HCT116 (cell line): ENCODE measurements around the gene ZFP92. TPM values are rescaled to one million over a fixed set of nuclear protein-coding genes. Genes with fewer than 3 reads are reported as not detected.

ENCODE experiments used
- ATAC-seq: fragments of 200-7000 bp; cut with Tn5 transposase; 2 replicates; pipeline ENCODE4 v1.9.1; 2020; ENCODE audit warnings: mild to moderate bottlenecking, moderate library complexity
- BruUV-seq: library from RNA; stranded (reverse); fragments of 400-500 nt; replicated peaks from 2 replicates; lab custom pipeline; 2021; lab: Mats Ljungman, UMichigan
- CTCF ChIA-PET: fragments of 300-600 bp; sonication (Branson Sonifier 250); formaldehyde crosslinking; loops from one replicate; lab custom pipeline; 2021; ENCODE audit warnings: antibody characterized with exemption; lab: Charles Lee
- POLR2A ChIA-PET: fragments of 300-600, 350-600 bp; sonication (Branson Sonifier 250); formaldehyde crosslinking; loops from one replicate; lab custom pipeline; 2021; ENCODE audit warnings: antibody characterized with exemption; lab: Charles Lee
- RAD21 ChIA-PET, 2 experiments: fragments of 300-600 bp; sonication (Branson Sonifier 250); formaldehyde crosslinking; loops; one replicate each; lab custom pipeline; 2023; ENCODE audit warnings: low total read pairs in 2 of 2; ENCODE audit not compliant: uncharacterized antibody in 2 of 2, unreplicated experiment in 2 of 2, low non-redundant PET in 1 of 2; lab: Charles Lee
- DNase-seq: peaks from one replicate; pipeline ENCODE4 v3.0.0-alpha.2; 2010; ENCODE audit warnings: low read depth, low spot score
- H2AFZ ChIP-seq: fragments of 200-600 bp; shearing (Covaris generic), sonication (generic); 2 replicates; pipeline ENCODE4 v1.6.1; 2017; ENCODE audit warnings: low read depth, mixed run types, mixed read lengths, antibody characterized with exemption, low read length; ENCODE audit not compliant: poor library complexity, severe bottlenecking
- H3K27ac ChIP-seq: 2 replicates; pipeline ENCODE4 v1.5.1; 2012; ENCODE audit warnings: low read depth, low read length
- H3K27me3 ChIP-seq: fragments of 200-600 bp; sonication (generic); 2 replicates; pipeline ENCODE4 v1.6.1; 2016; ENCODE audit warnings: mixed run types, low read length, mixed read lengths; ENCODE audit not compliant: insufficient read depth
- H3K36me3 ChIP-seq, 2 experiments: fragments of 200-500 bp in 1 of 2; fragments of 200-600 bp in 1 of 2; sonication (Bioruptor generic) in 1 of 2; sonication (generic) in 1 of 2; 2 replicates each; pipeline versions ENCODE4 v1.5.1 to v1.6.1; 2014 to 2016; ENCODE audit warnings: low read length in 2 of 2, inconsistent platforms in 1 of 2, mixed read lengths in 1 of 2, mixed run types in 1 of 2; ENCODE audit not compliant: insufficient read depth in 2 of 2, control insufficient read depth in 1 of 2
- H3K4me1 ChIP-seq, 2 experiments: fragments of 200-600 bp in 1 of 2; sonication (generic) in 1 of 2; 2 replicates each; pipeline versions ENCODE4 v1.5.1 to v1.6.1; 2012 to 2017; ENCODE audit warnings: low read length in 2 of 2, inconsistent platforms in 1 of 2, mild to moderate bottlenecking in 1 of 2, mixed read lengths in 1 of 2, mixed run types in 1 of 2, moderate library complexity in 1 of 2; ENCODE audit not compliant: insufficient read depth in 2 of 2, control insufficient read depth in 1 of 2
- H3K4me2 ChIP-seq: fragments of 200-600 bp; sonication (generic); 2 replicates; pipeline ENCODE4 v1.6.1; 2017; ENCODE audit warnings: mixed run types, low read length, mixed read lengths
- H3K4me3 ChIP-seq, 2 experiments: fragments of 200-600 bp in 1 of 2; sonication (generic) in 1 of 2; replicated peaks in 1 of 2; 2 replicates each; pipeline ENCODE4 v1.5.1; 2011 to 2016; ENCODE audit warnings: low read length in 2 of 2, control low read depth in 1 of 2, low read depth in 1 of 2, mild to moderate bottlenecking in 1 of 2, mixed read lengths in 1 of 2, mixed run types in 1 of 2
- H3K79me2 ChIP-seq: fragments of 200-600 bp; sonication (generic); 2 replicates; pipeline ENCODE4 v1.6.1; 2017; ENCODE audit warnings: mild to moderate bottlenecking, mixed run types, low read length, moderate library complexity, mixed read lengths; ENCODE audit not compliant: insufficient read depth
- H3K9ac ChIP-seq: fragments of 200-600 bp; sonication (generic); 2 replicates; pipeline ENCODE4 v1.6.1; 2016; ENCODE audit warnings: low read length, mixed read lengths
- H3K9me2 ChIP-seq: fragments of 200-600 bp; sonication (generic), shearing (Covaris generic); 2 replicates; pipeline ENCODE4 v1.6.1; 2017; ENCODE audit warnings: mixed run types, mild to moderate bottlenecking, moderate library complexity; ENCODE audit not compliant: insufficient read depth
- H3K9me3 ChIP-seq, 2 experiments: fragments of 200-500 bp in 1 of 2; fragments of 200-600 bp in 1 of 2; sonication (Bioruptor generic) in 1 of 2; sonication (generic) in 1 of 2; 2 replicates each; pipeline ENCODE4 v1.6.1; 2014 to 2017; ENCODE audit warnings: low read length in 2 of 2, mixed read lengths in 2 of 2, inconsistent platforms in 1 of 2, low read depth in 1 of 2, mild to moderate bottlenecking in 1 of 2, mixed run types in 1 of 2, moderate library complexity in 1 of 2; ENCODE audit not compliant: control insufficient read depth in 1 of 2, insufficient read depth in 1 of 2
- H4K20me1 ChIP-seq: fragments of 200-600 bp; sonication (generic), shearing (Covaris generic); 2 replicates; pipeline ENCODE4 v1.6.1; 2017; ENCODE audit warnings: mixed run types, mild to moderate bottlenecking, moderate library complexity; ENCODE audit not compliant: insufficient read depth
- SIN3A ChIP-seq: IDR thresholded peaks from 2 replicates; pipeline ENCODE4 v1.6.1; 2012; ENCODE audit warnings: low read depth
- intact Hi-C: fragments of 100-400 bp; cut with micrococcal nuclease; formaldehyde crosslinking; loops from 2 replicates; pipeline ENCODE4 v1.10.0; 2022
- total RNA-seq: library from RNA; stranded (reverse); gene quantifications from one replicate; pipeline ENCODE4 v1.2.1, GENCODE V29; 2021; ENCODE audit not compliant: unreplicated experiment
- TF ChIP-seq, protein P1 (sequence below), 3 experiments: fragments of 200-600 bp in 1 of 3; sonication (generic) in 1 of 3; IDR thresholded peaks in 2 of 3; conservative IDR thresholded peaks in 1 of 3; 2 replicates each; pipeline ENCODE4 v1.5.1; 2012 to 2017; ENCODE audit warnings: low read depth in 2 of 3, low read length in 2 of 3, antibody characterized with exemption in 1 of 3, borderline replicate concordance in 1 of 3, control low read depth in 1 of 3, mild to moderate bottlenecking in 1 of 3, mixed read lengths in 1 of 3, mixed run types in 1 of 3, moderate library complexity in 1 of 3; ENCODE audit not compliant: insufficient read depth in 1 of 3

ZFP92 gene
- total RNA-seq, 1 experiment from 2014 or later: not detected

DNA sequence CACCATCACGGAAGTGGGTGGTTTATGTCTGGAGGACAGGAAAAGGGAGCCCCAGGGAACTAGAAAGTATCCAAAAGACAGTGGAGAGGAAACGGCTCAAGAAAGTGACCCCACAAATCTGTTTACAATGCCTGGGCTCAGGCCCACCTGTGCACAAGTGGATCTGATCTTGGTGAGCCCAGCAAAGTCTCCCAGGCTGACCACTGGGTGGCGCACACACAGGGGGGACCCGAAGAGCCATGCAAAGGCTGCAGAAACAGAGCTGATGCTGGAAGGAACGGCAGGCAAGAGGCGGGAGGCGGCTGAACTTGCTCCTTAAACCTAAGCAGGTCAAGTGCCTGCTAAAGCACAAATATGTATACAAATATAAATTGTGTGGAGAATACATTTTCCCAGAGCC, 49.6 kb downstream of the ZFP92 start:
- Histone ChIP-seq H2AFZ (no peak overlapping the region), H3K4me1 (no peaks in the 10 kb centered on the region), H3K9me3 (no peaks in the 10 kb centered on the region), H3K79me2 (no peaks in the 10 kb centered on the region), H3K4me2 (no peak overlapping the region), H3K4me3 (no peak overlapping the region), H3K27ac (no peak overlapping the region), H3K27me3 (no peaks in the 10 kb centered on the region), H3K36me3 (0 out of 4 replicates have a peak, but pooled peaks cover 0 to 3% of the 10 kb centered on the region in 2 experiments), H3K9ac (no peak overlapping the region), H4K20me1 (no peaks in the 10 kb centered on the region), H3K9me2 (no peaks in the 10 kb centered on the region)
- ChIA-PET CTCF (interaction anchor here (0.9 to 1.5 kb wide), 4 partner anchors 9 to 519 kb away, joined by 3 to 15 read pairs (median 4); partner anchors contain the start of gene HAUS7), RAD21 (no interaction called here), POLR2A (no interaction called here)
- BruUV-seq: no TSS peak
- TF ChIP-seq SIN3A: no peak
- TF ChIP-seq, protein P1, sequence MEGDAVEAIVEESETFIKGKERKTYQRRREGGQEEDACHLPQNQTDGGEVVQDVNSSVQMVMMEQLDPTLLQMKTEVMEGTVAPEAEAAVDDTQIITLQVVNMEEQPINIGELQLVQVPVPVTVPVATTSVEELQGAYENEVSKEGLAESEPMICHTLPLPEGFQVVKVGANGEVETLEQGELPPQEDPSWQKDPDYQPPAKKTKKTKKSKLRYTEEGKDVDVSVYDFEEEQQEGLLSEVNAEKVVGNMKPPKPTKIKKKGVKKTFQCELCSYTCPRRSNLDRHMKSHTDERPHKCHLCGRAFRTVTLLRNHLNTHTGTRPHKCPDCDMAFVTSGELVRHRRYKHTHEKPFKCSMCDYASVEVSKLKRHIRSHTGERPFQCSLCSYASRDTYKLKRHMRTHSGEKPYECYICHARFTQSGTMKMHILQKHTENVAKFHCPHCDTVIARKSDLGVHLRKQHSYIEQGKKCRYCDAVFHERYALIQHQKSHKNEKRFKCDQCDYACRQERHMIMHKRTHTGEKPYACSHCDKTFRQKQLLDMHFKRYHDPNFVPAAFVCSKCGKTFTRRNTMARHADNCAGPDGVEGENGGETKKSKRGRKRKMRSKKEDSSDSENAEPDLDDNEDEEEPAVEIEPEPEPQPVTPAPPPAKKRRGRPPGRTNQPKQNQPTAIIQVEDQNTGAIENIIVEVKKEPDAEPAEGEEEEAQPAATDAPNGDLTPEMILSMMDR (IDR thresholded peaks at IDR 0.05 in 2 of 3, conservative IDR thresholded peaks at IDR 0.05 in 1 of 3; ENCODE audit: borderline replicate concordance in 1 of 3, insufficient read depth in 1 of 3, low read depth in 2 of 3, low read length in 2 of 3): peak; percentile 30 to 63 (median 63); a peak in 5 of 6 replicates
- intact Hi-C loops: loop anchor here (1.0 kb wide), 1 partner anchor 46 kb away; no protein-coding TSS in a partner anchor
- DNase-seq (no peak), ATAC-seq (peak; percentile 89)

Other genes with a start within 250 kb of the ZFP92 start
- gene MAGEA1, start 232.2 kb upstream of the ZFP92 start, total RNA-seq: not detected
- not detected for gene PNMA6F, start 89.7 kb upstream of the ZFP92 start, total RNA-seq
- 9.8 TPM for gene ZNF275, start 77.3 kb upstream of the ZFP92 start, total RNA-seq
- gene PNMA6E, start 10.1 kb upstream of the ZFP92 start, total RNA-seq: not detected
- gene TREX2, start 34.6 kb downstream of the ZFP92 start, total RNA-seq: 2.9 TPM
- gene HAUS7, start 59.1 kb downstream of the ZFP92 start, total RNA-seq: 28.9 TPM
- 0.37 TPM for gene BGN, start 83.5 kb downstream of the ZFP92 start, total RNA-seq
- gene ATP2B3, start 106.2 kb downstream of the ZFP92 start, total RNA-seq: not detected
- 20.3 TPM for gene CCNQ, start 187.7 kb downstream of the ZFP92 start, total RNA-seq
- 14.2 TPM for gene DUSP9, start 235.7 kb downstream of the ZFP92 start, total RNA-seq